ENCODE data around the gene IFT74. TPM values are rescaled to one million over a fixed set of nuclear protein-coding genes. Genes with fewer than 3 reads are reported as not detected.

IFT74 gene
- polyA plus RNA-seq (ENCODE audit: insufficient read length): 50.1 TPM
- long read RNA-seq, donor 1, partial matches to known transcripts: 0 of 2 reads
- long read RNA-seq, donor 1, other reads (novel, unspliced or antisense): 0 of 2 reads
- long read RNA-seq, donor 2, partial matches to known transcripts: 0 of 7 reads
- long read RNA-seq, donor 2, other reads (novel, unspliced or antisense): 7 of 7 reads
- long read RNA-seq, donor 3, partial matches to known transcripts: 0 of 2 reads
- long read RNA-seq, donor 3, other reads (novel, unspliced or antisense): 0 of 2 reads
- long read RNA-seq, donor 4: 0 reads
- long read RNA-seq, donor 5, transcript IFT74-201 (20 exons, 2,160 nt): major isoform, 6 of 12 reads
- long read RNA-seq, donor 5, partial matches to known transcripts: 5 of 12 reads
- long read RNA-seq, donor 5, other reads (novel, unspliced or antisense): 0 of 12 reads
- long read RNA-seq, donor 6, partial matches to known transcripts: 6 of 10 reads
- long read RNA-seq, donor 6, other reads (novel, unspliced or antisense): 0 of 10 reads
- long read RNA-seq, donor 7, partial matches to known transcripts: 85 of 86 reads
- long read RNA-seq, donor 7, other reads (novel, unspliced or antisense): 0 of 86 reads
- long read RNA-seq, donor 8, partial matches to known transcripts: 0 of 3 reads
- long read RNA-seq, donor 8, other reads (novel, unspliced or antisense): 0 of 3 reads

DNA sequence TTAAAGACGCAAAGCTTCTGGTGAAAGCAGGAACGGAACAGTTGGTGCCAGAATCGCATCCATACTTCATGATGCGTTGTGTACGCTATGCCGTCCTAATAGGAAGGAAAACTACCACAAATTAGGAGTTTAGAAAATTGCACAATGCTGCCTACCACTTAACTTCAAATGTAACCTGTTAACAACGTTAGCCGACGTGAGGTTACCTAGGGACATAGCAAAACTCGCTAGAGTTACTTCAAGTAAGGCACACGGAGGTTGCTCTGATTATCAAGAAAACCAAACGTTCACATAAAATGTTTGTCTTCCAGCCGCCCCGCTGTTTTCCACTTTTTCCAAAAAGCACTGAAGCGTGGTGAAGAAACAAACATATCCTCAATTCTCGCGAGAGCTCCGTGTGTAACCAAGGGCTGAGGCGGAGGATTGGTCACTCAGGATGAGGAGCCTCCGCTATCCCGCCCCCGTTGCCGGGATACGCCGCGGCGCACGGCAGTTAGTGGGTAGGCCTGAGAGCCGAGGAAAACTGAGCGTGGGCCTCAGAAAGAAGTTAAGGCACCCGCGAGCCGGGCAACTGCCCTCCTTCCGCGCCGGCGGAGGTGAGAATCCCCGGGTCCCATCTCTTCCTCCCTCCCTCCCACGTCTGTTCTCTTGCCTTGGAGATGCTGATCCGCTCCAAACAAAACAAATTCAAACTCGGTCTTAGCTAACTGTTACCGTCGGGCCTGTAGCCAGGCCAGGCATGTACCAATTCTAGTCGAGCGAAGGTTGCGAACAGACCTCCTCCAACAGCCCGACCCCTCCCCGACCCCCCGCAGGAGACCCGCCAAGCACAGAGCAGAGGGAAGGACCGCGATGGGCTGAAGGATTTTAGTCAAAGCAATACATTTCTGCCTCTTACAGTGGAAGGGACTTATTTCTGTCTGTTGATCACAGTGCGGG is at the start of gene IFT74:
IFT74 (plus strand) TSS at position 492 of the 939 bp plus-strand sequence. CDS start 5,556 bp downstream, outside the sequence.
- DNase-seq: peak; percentile 99

DNA sequence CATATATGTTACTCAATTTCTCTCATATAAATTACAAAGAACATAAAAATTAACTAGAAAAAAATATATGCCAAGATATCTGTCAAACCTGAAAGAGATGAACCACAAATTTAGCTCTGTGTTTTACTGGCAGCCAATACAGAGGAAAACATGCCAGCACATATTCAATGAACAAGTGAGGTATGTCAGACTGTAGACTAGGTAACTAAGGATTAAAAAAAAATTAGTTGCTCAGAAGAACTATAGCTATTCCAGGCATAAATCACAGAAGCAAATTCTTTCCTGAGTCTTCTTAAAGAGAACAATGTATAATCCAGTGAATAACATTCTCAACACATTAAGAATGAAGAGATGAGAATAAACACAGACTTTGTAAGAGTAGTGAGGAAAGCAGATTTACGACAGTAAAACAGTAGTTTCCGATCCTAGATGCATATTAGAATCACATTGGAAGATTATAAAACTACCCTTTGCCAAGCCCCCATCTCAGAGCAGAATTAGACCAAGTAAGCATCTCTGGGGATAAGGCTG is 43.0 kb upstream of the IFT74 start:
- no peak for DNase-seq

DNA sequence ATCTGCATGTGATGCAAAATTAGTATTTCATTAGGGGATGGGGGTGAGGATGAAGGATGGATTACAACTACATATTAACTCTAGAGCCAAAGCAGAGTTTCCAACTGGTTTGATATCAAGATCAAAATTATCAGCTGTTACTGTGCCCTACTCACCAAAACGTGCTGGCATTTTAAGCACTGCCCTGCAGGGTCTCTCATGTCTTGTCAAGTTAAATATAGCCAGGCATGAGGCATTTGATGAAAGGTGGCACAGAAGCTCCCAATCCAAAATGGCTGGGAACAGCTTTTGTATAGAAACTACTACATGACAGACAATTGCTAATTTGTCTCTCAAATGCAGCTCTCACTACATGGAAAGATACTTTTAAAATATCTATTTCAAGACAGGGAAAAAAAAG is 36.5 kb upstream of the IFT74 start:
- no peak for DNase-seq

DNA sequence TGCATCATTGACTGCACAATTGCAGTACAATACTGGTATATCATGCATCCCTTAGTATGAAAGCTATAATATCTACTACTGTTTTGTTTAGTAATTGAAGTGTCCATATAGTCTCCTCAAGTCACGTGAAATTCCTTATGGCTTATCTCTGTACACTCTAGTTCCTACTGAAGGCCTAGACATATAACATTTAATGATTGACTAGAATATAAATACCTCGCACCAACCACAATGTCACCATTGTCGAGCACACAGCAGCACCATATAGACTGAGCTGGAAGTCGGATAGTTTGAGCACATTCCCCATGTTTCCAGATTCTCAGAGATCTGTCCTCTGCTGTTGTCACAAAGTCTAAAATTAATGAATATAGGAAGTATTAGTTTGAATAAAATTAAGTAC is 30.6 kb upstream of the IFT74 start:
- no peak for DNase-seq

DNA sequence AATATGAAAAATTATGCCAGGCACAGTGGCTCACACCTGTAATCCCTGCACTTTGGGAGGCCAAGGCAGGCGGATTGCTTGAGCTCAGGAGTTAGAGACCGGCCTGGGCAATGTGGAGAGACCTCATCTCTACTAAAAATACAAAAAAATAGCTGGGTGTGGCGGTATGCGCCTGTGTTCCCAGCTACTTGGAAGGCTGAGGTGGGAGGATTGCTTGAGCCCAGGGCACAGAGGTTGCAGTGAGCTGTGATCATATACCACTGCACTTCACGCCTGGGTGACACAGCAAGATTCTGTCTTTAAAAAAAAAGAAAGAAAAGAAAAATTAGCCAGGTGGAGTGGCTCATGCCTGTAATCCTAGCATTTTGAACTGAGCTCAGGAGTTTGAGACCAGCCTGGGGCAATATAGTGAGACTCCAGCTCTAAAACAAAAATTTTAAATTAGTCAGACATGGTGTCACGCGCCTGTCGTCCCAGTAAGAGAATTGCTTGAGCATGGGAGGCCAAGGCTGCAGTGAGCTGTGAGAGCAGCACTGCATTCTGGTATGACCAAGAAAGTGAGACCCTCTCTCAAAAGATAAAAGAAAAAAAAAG is 27.2 kb upstream of the IFT74 start:
- peak; percentile 2 for DNase-seq

DNA sequence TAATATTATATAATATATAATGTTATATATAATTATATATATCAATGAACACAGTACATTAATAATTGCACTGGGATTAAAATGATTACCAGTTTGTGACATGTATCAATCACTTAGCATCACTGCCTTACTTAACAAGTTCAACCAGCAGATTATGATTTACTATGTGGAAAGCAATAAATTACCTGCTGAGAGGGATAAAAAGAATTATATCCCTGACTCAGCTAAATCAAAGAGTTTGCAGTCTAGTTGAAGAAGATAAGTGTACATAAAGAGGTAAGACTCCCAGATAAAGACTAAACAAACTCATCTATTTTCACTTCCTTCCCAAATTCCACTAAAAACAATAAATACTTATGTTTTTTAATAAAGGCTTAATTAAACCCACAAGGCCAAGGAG is 20.4 kb upstream of the IFT74 start:
- DNase-seq: no peak

DNA sequence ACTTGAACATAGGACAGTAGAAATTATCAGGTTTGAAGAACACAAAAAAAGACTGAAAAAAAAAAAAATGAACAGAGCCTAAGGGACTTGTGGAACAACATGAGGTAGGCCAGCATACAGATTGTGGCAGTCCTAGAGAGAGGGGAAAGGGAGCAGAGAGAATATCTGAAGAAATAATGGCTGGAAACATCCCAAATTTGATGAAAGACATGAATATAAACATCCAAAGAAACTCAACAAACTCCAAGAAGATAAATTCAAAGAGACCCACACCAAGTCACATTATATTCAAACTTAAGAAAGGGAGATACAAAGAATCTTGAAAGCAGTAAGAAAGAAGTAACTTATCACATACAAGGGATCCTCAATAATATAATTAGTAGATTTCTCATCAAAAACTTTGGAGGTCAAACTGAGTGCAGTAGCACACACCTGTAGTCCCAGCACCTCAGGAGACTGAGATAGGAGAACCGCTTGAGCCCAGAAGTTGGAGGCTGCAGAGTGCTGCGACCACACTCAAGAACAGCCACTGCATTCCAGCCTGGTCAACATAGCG is 18.3 kb upstream of the IFT74 start:
- no peak for DNase-seq

DNA sequence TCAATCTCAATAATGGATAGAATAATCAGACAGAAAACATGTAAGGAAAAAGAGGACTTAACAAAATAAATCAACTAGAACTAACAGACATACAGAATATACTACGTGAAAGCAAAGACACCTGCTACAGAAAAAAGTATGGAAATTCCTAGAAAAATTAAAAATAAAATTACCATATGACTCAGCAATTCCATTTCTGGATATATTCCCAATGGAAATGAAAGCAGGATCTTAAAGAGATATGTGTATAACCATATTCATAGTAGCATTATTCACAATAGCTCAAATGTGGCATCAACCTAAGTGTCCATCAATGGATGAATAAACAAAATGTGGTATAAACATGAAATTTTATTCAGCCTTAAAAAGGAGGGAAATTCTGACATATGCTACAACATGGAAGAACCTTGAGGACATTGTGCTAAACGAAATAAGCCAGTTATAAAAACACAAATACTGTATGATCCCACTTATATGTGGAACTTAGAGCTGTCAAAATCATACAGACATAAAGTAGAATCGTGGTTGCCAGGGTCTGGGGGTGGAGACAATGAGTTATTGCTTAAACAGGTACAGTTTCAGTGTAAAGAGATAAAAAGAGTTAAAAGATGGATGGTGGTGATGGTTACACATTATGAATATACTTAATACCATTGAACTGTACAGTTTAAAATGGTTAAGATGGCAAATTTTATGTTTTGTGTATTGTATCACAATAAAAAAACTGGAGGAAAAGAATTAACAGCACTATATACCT is 16.1 kb upstream of the IFT74 start:
- no peak for DNase-seq

DNA sequence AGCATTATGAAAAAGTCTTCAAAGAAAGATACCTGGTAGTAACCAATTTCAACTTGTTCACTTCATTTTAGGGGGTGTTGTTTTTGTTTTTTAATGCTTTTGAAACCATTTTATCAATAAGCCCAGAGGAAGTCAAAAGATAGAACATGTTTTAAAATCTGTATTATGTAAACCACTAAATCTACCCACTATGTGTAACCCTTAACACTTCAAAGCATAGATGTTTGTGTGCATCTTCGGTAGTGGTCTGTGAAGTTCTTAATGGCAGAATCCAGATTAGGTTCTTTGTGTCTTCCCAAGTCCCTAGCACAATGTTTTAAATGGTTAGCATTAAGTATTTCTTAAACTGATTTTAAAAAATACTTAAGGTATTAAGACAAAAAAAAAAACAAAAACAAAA is 15.4 kb upstream of the IFT74 start:
- no peak for DNase-seq

DNA sequence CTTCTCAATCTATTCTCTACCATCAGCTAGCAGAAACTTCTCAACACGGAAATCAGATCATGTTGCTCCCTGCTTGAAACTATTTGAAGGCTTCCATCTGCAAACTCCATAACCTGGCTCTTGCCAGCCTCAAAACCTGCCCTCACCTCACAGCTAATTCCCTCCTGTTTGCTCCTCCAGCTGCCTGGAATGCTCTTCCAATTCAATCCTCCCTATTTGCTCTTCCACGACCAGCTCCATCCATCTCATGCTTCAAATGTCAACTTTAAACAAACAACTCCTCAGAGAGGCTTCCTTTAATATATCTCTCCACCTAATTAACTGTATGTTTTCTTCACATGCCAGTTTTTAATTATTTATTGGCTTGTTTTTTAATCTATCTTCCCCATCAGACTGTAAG is 10.6 kb upstream of the IFT74 start:
- peak; percentile 5 for DNase-seq

DNA sequence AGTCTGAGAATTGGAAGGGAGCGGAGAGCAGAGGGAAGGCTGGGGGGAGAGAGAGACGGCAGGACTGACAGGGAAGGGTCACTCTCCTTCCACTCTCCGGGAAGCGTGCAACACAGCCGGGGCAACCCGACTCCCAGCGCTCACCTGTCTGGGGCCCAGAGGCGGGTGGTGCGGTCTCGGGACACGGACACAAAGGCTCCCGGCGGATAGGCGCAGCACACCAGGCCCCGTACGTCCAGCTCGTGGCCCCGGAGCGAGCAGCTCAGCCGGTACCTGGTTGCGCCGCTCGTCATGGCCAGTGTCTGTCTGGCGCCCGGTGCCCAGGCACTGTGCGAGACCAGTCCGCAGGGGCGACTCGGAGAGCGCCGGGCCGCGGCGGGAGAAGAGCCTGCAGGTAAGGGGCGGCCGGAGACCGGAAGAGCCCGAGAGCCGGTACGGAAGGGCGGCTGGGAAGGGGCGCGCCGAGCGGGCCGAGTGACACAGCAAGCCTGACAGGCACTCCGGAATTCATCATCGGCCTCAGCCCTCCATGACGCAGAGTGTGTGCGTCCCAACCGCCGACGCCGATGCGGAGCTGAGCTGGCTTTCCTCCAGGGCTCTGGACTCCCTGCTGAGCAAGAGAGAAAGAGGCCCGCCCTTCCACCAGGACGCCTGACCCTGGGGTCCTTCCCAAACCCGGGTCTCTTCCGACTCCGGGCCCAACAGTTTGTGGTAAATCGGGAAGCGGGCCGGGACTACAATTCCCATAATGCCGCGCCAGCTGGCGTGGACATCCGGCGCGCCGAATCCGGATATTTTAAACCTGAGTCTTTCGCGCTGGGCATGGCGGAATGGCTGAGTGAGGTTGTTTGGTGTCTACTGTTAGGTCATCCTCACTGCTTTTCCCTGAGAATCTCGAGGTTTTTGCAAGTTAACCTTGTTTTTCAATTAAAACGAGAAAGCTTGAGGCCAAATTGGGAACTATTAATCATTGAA is 9.2 kb upstream of the IFT74 start, which contains the start of gene PLAA:
PLAA (minus strand) TSS at position 490 of the 975 bp plus-strand sequence; CDS start at position 293, 197 bp downstream.
- DNase-seq: peak; percentile 91

DNA sequence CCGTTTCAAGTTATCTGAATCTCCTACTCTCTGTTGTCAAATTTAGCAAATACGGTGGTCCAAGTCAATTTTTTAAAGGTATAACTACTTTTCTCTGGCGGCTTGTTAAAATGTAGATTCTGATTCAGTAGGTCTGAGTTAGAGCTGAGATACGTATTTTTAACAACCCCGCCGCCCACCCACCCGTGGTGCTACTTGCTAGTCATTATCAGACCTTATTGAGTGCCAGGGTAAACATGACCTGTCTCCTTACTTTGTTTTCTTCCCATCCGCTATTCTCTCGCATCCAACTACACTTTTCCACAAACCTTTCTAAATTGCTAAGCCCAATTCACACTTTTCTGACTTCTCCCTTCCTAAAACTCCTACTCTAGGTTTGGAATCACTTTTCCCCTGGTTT is 8.5 kb upstream of the IFT74 start:
- no peak for DNase-seq

DNA sequence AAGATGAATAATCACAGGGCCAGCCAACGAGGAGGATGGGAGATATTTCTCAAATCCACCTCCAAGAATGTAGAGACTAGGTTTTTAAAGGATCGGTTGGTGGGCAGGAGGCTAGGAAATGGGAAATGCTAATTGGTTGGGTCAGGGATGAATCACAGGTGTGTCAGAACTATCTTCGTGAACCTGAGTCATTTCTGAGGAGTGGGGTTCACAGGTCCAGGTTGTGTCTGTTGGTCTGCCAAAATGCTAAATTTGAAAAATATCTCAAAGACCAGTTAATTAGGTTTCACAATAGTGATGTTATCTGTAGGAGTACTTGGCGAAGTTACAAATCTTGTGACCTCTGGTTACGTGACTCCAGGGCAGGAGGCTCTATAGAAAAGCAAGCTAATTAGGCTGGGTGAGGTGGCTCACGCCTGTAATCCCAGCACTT is 6.6 kb upstream of the IFT74 start:
- DNase-seq: no peak

DNA sequence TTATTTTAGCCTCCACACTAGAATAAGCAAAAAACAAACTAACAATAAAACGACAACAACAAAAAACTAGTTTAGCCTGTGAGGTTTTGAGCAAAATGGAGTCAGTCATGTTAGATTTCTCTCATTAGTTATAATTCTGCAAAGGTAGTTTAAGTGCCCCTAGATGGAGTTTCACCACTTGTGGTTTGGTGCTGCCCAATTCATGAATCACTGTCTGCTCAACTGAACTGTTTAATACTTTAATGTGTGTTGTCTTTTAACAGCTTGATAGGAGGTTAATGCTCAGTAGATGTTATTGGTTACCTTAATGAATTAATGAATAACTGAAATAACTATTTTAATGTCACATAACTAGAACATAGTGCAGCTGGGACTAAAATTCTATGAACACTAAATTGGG is 5.7 kb upstream of the IFT74 start:
- DNase-seq: no peak

DNA sequence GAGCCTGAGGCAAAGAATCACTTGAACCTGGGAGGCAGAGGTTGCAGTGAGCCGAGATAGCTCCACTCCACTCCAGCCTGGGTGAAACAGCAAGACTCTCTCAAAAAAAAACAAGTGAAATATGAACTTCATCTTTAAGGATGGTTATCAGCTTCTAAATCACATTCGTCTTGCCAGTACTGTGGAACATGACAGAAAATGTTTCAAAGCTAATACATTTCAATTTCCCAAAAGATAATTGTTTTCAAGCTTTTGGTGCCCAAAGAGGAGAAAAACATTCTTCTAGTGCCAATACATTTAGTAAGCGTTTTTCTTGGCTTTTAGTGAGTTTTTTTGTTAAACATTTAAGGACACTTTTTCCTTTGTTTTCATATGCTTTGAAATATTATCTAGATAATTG is 4.4 kb upstream of the IFT74 start:
- DNase-seq: no peak

DNA sequence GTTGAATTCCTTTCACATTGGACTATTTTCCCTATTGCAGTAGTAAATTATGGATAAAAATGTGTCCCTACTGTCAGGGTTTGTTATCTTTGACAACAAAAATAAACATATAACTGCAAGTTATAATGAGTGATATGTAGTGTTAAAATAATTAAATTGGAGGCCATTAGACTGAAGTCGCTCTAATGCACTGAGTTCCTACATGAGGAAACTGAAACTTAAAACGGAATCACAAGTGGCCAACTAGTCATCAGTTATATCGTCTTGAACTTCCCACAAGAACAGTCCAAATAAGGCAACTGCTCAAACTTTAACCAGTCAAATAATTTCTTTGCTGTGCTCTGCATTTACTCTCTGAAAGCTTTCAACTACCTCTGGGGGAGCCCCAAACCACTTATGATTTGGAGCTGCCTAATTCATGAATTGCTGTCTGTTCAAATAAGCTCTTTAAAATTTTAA is 2.1 kb upstream of the IFT74 start:
- no peak for DNase-seq

DNA sequence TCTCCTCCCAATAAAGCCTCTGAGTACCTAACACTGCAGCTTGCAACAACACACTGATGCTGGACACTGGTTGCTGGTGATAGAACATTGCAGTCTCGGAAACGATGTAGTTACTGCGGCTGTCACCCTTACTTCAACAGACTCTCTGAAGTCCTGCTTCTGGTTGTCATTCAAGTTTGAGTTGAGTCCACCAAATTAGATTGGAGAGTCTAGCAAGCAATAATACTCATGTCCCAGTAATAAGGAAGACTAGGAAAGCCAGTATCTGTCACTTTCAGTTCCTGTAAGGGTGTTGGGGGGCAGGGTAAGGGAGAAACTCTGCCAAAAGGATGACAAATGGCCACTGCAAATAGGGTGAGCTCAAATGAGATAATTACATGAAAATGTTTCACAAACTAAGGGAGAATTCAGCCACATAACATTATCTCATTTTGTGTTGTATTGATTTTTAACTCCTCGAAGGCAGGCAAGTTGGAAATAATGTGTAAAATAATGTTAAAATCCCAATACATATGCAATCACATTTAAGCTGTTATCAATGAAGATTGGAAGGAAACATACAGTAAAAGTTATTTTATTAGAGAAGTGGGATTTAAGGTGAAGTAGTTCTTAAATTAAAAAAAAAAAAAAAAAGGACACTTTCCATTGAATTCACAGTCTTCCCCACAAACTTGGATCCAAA is 849 bp upstream of the IFT74 start:
- peak; percentile 12 for DNase-seq

DNA sequence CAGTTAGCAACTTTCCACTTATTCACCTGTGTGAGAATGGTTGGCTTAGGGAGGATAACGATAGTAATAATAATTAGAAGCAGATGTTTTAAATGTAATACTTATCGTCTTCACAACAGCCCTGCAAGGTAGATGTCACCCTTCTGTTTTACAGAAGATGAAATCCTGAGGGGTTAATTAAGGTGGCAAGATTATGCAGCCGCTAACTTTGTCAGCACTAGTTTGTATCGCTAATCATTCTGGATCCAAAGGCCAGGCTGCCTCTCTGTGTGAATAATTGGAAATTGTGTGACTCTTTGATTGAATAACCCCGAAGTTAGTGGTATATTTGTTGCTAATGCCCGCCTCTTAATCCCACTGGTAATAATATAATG is 635 bp downstream of the IFT74 start:
- DNase-seq: no peak

DNA sequence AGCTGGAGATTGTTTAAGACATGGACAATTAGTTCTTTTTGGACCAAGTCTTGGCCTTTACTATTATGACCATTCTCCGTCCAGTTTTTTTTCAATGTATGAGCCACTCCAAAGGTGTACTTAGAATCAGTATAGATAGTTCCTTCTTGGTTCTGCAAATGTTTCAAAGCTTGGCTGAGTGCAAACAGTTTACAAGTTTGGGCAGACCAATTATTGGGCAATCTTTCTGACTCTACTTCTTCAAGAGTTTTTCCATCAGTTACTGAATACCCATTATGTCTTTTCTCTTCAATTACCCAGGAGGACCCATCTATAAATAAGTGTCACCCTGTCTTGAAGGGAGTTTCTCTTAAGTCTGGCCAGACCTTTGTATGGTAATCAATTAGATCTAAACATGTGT is 15.5 kb downstream of the IFT74 start:
- no peak for DNase-seq
